HG03064 (cell line): ENCODE measurements around the gene ANKRD31.
"Not testable (repeated sequence)": the region's sequence is repeated elsewhere in the genome, so short reads cannot be mapped to it uniquely, and the experiment has no call there.

Experiments used
- ATAC-seq: cut with Tn5 transposase; IDR thresholded peaks from one replicate; pipeline ENCODE4 v1.9.1; 2021; ENCODE audit warnings: low read depth; ENCODE audit not compliant: unreplicated experiment

ANKRD31 gene

DNA sequence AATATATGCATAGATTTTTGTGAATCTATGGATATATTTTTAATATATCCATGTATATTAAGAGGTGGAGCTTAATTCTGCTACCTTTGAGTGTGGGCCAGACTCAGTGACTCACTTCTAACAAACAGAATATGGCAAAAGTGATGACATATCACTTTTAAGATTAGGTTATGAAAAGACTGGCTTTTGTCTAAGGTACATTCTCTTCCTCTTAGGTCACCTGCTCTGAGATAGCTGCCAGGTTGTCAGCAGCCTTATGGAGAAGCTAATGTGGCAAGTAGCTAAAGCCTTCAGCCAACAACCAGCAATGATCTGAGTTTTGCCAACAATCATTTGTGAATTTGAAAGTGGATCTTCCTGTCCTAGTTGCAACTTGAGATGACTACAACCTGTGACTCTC is 83.8 kb downstream of the ANKRD31 start:
- ATAC-seq = no peak

GRCh38 chr5:75148051-75148450 is 88.6 kb downstream of the ANKRD31 start:
- ATAC-seq = no peak

- no peak for ATAC-seq
These were observed 94.0 kb downstream of the ANKRD31 start for GRCh38 chr5:75142566-75143136.

GRCh38 chr5:75140277-75140676 is 96.4 kb downstream of the ANKRD31 start:
- ATAC-seq = no peak

DNA sequence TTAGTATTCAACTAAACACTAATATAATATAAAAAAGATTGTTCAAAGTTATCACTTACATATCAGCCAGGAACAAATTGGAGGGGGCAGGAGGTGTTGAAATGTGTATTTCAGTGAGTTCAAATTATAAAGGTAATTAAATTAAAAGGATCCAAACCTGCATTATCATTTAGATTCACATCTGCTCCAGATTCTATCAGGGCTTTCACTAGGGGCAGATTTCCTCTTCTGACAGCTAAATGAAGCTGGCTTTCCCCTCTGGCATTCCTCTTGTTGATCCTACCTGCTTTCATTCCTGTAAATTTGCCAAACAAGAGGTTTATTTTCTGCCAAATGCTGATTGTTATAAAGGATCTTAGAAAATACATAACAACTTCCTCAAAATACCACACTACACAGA is 98.0 kb downstream of the ANKRD31 start:
- ATAC-seq = no peak

DNA sequence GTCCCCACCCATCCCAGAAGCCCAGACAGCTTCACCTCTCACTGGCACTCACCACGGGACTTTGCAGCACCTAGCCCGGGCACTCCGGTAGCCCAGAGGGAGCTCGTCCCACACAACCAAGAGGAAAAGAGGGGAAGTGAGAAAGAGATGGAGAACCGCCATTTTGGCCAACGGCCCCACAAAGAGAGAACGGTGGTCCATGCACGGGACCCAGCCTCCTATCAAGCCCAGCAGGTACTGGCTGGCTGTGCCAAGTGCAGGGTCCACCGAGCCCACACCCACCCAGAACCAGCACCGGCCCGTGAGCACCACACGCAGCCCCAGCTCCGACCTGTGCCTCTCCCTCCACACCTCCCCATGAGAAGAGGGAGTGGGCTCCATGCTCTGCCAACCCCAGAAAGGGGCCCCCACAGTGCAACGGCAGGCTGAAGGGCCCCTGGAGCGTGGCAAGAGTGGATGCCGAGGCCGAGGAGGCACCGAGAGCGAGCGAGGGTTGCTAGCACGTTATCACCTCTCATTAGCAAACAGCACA is 105.8 kb downstream of the ANKRD31 start:
- no peak for ATAC-seq

- ATAC-seq = no peak
These were observed 119.8 kb downstream of the ANKRD31 start for GRCh38 chr5:75116856-75117255.

DNA sequence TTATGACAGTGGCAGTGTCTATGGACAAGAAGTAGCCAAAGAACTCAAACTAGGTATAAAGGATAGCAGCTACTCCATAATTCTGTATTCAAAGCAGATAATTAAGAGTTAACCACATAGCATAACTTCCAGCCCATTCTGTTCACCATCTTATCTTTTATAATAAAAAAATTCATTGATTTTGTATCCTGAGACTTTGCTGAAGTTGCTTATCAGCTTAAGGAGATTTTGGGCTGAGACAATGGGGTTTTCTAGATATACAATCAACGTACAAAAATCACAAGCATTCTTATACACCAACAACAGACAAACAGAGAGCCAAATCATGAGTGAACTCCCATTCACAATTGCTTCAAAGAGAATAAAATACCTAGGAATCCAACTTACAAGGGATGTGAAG is 122.4 kb downstream of the ANKRD31 start:
- ATAC-seq = not testable (repeated sequence)

GRCh38 chr5:75113354-75114113 is 123.1 kb downstream of the ANKRD31 start:
- ATAC-seq = no peak

GRCh38 chr5:75108931-75109596 is 127.6 kb downstream of the ANKRD31 start:
- ATAC-seq = no peak

- no peak for ATAC-seq
These were observed 128.2 kb downstream of the ANKRD31 start for GRCh38 chr5:75108515-75108914.

- not testable (repeated sequence) for ATAC-seq
These were observed 140.7 kb downstream of the ANKRD31 start for GRCh38 chr5:75095956-75096355.

GRCh38 chr5:75091597-75091996 is 145.1 kb downstream of the ANKRD31 start:
- no peak for ATAC-seq

GRCh38 chr5:75089662-75090061 is 147.0 kb downstream of the ANKRD31 start:
- no peak for ATAC-seq

GRCh38 chr5:75089137-75089536 is 147.5 kb downstream of the ANKRD31 start:
- no peak for ATAC-seq

GRCh38 chr5:75088648-75089047 is 148.0 kb downstream of the ANKRD31 start:
- ATAC-seq = no peak

DNA sequence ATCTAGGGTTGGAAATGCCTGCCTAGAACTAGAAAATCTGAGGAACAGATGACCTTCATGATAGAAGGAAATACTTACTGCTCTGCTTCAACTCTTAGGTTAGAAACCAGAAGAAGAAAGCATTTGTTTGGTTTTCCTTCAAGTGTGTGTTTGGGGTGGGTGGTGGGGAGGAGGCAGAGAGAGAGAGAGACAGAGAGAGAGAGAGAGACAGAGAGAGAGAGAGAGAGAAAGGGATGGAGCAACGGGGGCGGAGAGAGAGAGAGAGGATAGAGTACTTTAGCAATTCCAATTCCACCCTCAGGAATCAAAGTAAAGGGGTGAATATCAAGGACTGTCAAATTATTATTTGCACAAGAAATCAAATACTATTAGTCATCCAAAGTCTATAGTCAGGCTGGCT is 155.2 kb downstream of the ANKRD31 start:
- ATAC-seq = no peak

DNA sequence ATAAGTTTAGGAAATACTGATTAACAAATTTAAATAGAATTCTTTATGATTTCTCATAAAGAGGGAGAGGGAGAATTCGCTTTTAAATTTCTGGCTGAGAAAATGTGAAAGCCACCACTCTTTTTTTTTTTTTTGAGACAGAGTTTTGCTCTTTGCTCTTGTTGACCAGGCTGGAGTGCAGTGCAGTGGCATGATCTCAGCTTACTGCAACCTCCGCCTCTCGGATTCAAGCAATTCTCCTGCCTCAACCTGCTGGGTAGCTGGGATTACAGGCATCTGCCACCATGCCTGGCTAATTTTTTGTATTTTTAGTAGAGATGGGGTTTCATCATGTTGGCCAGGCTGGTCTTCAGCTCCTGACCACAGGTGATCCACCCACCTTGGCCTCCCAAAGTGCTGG is 157.3 kb downstream of the ANKRD31 start:
- not testable (repeated sequence) for ATAC-seq

- ATAC-seq = no peak
These were observed 158.7 kb downstream of the ANKRD31 start for GRCh38 chr5:75078027-75078426.

GRCh38 chr5:75072061-75072460 is 164.6 kb downstream of the ANKRD31 start:
- no peak for ATAC-seq

GRCh38 chr5:75071100-75071499 is 165.6 kb downstream of the ANKRD31 start:
- ATAC-seq = no peak

- no peak for ATAC-seq
These were observed 169.2 kb downstream of the ANKRD31 start for GRCh38 chr5:75067434-75067833.
